NCI-H1092 treated with DMSO at 0.1 percent for 48 hours (cell line): ENCODE data around the gene PTGFRN.
A peak's percentile ranks its signal among the peaks of the same experiment; 100 is the strongest.
"Not testable (repeated sequence)": the region's sequence is repeated elsewhere in the genome, so short reads cannot be mapped to it uniquely, and the experiment has no call there.

ENCODE experiments used
- DNase-seq: peaks from one replicate; lab custom pipeline; 2025; lab: John Stamatoyannopoulos, UW

The PTGFRN gene

GRCh38 chr1:116916533-116917445 lies 7.1 kb downstream of the PTGFRN start:
- DNase-seq = no peak

- DNase-seq = no peak
Observed at GRCh38 chr1:116918714-116919357, 9.1 kb downstream of the PTGFRN start.

GRCh38 chr1:116919802-116920201 lies 10.1 kb downstream of the PTGFRN start:
- peak; percentile 41 for DNase-seq

- no peak for DNase-seq
Observed at GRCh38 chr1:116920211-116920610, 10.5 kb downstream of the PTGFRN start.

- DNase-seq = no peak
Observed at GRCh38 chr1:116921301-116921885, 11.7 kb downstream of the PTGFRN start.

DNA sequence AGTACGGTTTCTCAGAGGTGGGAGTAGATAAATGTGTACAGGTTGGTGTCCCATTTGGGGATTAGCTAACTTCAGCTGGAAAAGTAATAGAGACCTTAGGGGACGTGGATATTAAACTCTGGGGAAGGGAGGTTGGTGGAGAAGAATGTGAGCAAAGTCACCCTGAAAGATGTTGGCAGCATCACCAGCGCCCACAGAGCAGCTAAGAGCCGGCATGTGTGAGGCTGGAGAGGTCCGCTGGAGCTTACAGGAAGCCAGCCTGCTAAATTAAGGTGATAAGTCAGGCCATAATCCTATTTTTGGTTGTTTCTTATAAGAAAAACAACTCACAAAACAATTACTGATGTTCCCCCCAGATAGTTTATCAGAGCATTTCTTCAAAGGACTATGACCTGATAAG lies 12.2 kb downstream of the PTGFRN start:
- DNase-seq = no peak

DNA sequence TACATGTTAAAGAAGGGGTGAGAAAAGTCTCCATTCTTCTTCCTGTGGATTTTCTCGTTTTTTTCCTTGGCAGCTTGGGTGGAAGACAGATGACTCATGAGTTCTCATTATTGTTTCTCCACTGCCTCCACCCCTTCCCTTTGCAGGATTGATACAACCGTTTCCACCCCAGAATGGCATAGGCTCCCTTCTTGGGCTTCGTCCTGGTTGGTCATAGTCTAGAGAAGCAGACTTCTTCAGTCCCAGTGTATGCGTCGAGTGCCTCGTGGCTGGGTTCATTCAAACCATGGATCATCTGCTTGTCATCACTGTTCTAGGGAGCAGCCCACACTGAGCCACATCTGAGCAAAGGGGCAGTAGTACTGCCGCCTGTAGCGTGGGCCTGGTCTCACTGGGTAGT lies 13.7 kb downstream of the PTGFRN start:
- no peak for DNase-seq

DNA sequence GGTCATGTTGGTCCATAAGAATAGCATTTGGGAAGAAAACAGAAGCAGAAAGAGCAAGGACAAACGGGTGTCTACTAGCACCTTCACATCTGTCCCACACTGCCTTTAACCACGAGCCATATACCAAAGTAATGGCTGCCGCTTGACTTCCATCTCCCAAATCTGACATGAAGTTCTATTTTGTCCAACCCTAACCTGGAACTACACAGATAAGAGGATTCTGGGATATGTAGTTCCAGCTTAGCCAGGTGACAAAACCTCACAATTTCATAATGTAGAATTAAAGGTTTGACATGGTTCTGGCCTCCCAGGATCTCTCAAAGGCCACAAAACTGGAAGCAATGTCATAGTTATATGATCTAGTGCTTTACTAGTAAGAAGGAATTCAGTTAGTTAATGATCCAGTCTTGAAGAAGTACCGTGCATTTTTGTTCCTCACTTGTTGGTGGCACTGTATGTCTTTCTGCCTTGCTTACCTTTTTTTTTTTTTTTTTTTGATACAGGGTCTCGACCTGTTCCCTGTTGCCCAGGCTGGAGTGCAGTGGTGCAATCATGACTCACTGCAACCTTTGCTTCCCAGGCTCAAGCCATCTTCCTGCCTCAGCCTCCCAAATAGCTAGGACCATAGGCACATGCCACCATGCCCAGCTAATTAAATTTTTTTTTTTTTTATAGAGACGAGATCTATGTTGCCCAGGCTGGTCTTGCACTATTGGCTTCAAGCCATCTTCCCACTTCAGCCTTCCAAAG lies 17.5 kb downstream of the PTGFRN start:
- DNase-seq = no peak

DNA sequence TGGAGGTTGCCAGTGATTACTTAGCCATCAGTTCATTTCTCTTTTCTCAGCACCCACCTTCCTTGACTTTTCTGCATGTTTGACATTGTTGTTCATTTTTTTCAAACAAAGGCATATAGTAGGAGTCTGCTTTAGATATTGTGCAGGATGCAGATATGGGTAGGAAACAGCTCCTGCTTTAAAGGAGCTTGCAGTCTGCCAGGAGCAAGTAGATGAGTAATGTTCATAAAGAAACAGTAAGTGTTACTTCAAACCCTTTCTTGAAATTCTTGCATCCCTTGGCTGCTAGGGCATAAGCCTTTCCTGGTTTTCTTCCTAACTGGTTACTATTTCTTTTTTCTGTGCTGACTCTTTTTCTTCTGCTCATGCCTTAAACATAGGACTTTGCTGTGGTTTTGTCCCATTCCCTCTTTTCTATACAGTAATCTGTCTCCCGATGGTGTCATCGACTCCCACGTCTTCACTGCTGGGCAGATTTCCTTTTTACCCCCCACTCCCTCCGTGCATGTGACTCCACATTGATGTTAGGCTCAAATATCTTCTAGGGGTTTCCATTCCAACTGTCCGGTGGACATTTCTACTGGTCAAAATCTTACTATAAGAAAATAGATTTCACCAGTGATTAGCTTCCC lies 20.4 kb downstream of the PTGFRN start:
- DNase-seq = no peak

- DNase-seq = no peak
Observed at GRCh38 chr1:116931016-116931918, 21.6 kb downstream of the PTGFRN start.

DNA sequence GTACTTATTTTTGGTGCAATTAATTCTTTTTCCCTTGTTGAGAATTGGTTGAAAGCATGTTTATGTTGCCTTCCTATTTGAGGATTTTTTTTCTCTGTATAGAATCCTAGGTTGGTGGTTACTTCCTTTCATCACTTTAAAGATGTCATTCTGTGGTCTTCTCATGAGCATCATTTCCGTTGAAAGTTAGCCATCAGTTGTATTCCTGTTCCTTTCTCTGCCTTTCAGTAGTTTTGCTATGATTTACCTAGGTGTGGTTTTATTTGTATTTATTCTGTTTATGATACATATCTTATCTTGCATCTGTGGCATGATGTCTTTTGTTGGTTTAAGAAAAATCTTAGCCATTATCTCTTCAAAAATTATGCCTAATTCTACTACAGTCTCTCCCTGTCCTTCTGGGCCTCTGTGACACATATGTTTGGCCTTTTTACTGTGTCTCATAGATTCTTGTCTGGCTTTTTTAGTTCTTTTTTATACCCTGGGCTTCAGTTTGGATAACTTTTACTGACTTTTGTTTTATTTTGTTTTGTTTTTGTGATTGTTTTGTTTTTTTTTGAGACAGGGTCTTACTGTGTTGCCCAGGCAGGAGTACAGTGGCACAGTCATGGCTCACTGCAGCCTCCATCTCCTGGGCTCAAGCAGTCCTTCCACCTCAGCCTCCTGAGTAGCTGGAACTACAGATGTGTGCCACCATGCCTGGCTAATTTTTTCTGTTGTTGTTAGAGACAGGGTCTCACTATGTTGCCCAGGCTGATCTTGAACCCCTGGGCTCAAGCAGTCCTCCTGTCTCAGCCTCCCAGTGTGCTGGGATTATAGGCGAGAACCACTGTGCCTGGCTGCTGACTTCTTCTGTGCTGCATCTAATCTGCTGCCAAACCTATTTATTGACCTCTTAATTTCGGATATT lies 24.1 kb downstream of the PTGFRN start:
- no peak for DNase-seq

DNA sequence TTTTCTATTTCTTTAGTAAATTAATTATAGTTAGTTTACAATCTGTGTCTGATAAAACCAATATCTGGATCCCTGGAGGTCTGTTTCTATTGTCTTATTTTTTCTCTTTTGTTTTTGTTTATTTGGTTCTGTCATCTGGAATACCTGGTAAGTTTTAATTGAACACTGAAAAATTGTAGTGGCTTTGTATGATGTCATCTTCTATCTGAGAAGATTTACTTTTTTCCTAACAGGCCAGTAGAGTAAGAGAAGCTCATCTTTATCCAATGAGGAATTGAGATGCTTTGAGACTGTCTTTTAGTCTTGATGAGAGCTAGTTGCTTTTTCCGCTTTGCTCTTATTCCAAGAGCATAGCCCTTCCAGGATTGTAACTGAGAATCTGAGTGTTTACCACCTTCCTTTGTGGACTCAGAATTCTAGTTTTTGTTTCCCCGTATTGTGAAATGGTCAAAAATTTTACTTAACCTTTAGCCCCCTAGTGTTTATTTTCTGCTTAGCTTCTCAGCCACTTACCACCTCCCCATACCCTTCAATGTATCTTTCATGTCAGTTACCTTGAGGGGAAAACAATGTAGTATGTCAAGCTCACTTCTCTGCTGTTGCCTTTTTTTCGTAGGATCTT lies 25.0 kb downstream of the PTGFRN start:
- DNase-seq = no peak

DNA sequence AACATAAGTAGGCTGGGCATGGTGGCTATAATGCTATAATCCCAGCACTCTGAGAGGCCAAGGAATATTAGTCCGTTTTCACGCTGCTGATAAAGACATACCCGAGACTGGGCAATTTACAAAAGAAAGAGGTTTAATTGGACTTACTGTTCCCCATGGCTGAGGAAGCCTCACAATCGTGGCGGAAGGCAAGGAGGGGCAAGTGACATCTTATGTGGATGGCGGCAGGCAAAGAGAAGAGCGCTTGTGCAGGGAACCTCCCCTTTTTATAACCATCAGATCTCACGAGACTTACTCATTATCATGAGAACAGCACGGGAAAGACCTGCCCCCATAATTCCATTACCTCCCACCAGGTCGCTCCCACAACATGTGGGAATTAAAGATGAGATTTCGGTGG lies 28.5 kb downstream of the PTGFRN start:
- no peak for DNase-seq

GRCh38 chr1:116939780-116940543 lies 30.2 kb downstream of the PTGFRN start:
- not testable (repeated sequence) for DNase-seq

DNA sequence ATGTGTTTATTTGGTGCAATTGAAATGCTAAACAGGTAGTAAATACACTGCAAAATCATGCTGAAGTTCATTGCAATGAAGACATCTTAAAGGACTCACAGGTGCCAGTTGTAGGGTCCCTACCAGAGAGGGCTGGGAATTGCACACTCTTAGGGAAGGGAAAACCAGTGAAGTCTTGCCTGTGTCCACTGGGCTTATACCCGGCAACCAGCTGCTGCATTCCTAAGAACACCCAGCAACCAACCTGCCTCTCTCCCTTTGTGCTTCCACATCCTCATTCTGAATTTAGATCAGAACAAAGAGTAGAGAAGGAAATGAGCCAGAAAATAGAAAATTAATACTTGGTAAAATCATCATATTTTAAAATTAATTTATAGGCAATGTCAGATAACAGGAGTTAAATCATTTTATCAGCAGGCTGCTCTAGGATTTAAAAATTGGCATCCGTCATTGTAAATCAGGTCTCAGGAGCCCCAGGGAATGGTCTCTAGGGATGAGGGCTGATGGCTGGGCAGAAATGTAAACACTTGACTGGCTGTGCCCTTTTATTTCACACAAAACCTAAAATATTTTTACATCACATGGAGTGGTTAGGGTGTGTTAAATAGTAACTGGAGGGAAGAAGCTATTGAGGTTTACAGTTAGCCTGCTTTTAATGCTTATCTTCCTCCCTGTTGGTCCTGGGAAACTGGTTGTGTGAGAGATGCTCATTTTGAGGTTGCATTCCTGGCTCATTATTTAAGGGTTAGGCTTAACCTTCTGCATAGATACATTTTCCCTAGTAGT lies 31.3 kb downstream of the PTGFRN start:
- peak; percentile 74 for DNase-seq

- DNase-seq = no peak
Observed at GRCh38 chr1:116941670-116942069, 32.0 kb downstream of the PTGFRN start.

DNA sequence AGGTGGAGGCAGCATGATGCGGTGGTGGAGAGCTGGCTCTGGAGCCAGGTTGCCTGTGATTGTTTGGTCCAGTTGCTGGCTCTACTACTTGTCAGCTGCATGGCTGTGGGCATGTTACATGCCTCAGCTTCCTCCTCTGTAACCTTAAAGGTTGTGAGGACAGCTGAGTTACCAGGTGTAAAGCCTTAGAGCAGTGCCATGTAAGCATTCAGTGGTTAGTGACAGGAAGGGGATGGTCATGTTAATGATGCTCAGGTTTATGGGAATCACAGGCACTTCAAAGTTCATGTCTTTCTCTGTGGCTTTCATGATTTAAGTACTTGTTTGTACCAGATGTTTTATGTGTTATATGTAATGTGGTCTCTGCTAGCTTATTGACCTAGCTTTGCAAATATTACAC lies 32.6 kb downstream of the PTGFRN start:
- DNase-seq = no peak

GRCh38 chr1:116943438-116943837 lies 33.7 kb downstream of the PTGFRN start:
- DNase-seq = no peak
